IgD-negative memory B cell (primary cell): Measurements from ENCODE around the gene TXK. TPM values are rescaled to one million over a fixed set of nuclear protein-coding genes. Genes with fewer than 3 reads are reported as not detected.

Experiments used
- H3K27ac Mint-ChIP-seq, 3 donors: one replicate each; pipeline ENCODE4 v1.8.0; 2020 to 2022; ENCODE audit warnings: mild to moderate bottlenecking in 3 of 3, mixed read lengths in 3 of 3, moderate library complexity in 1 of 3
- H3K27me3 Mint-ChIP-seq: one replicate; pipeline ENCODE4 v1.8.0; 2021; ENCODE audit warnings: mixed read lengths
- H3K36me3 Mint-ChIP-seq: one replicate; pipeline ENCODE4 v1.8.0; 2020; ENCODE audit warnings: mild to moderate bottlenecking, mixed read lengths
- H3K4me1 Mint-ChIP-seq, 3 donors: one replicate each; pipeline ENCODE4 v1.8.0; 2020 to 2022; ENCODE audit warnings: mixed read lengths in 3 of 3, mild to moderate bottlenecking in 1 of 3
- H3K4me3 Mint-ChIP-seq, 4 donors: one replicate each; pipeline ENCODE4 v1.8.0; 2020 to 2022; ENCODE audit warnings: mild to moderate bottlenecking in 4 of 4, mixed read lengths in 4 of 4, moderate library complexity in 3 of 4
- H3K9me3 Mint-ChIP-seq, 3 donors: one replicate each; pipeline ENCODE4 v1.8.0; 2020 to 2021; ENCODE audit warnings: mixed read lengths in 3 of 3, mild to moderate bottlenecking in 1 of 3
- polyA plus RNA-seq: library from polyadenylated mRNA; unstranded; fragments of 300-500 nt; fragmentation: Illumina TruSeq; gene quantifications from one replicate; pipeline ENCODE4 v1.2.3, GENCODE V29; 2021

Gene TXK
- polyA plus RNA-seq, 1 donor from 2014 or later = 3.4 TPM

- no peak overlapping the region for H3K27ac Mint-ChIP-seq
- H3K9me3 Mint-ChIP-seq = no peaks in the 10 kb centered on the region
- H3K4me1 Mint-ChIP-seq = peaks cover 11 to 16% (median 11%) of the 10 kb centered on the region in 3 donors
- no peaks in the 10 kb centered on the region for H3K36me3 Mint-ChIP-seq
- H3K27me3 Mint-ChIP-seq = peaks cover 25% of the 10 kb centered on the region
- peak overlapping the region in 1 of 4 donors; percentile 85 for H3K4me3 Mint-ChIP-seq
Measured at GRCh38 chr4:48018112-48018511, 115.9 kb downstream of the TXK start.

- H3K27me3 Mint-ChIP-seq = peaks cover 21% of the 10 kb centered on the region
- peak overlapping the region; percentile 82 to 94 (median 88) for H3K4me3 Mint-ChIP-seq
- H3K4me1 Mint-ChIP-seq = peaks cover 11 to 17% (median 11%) of the 10 kb centered on the region in 3 donors
- no peaks in the 10 kb centered on the region for H3K9me3 Mint-ChIP-seq
- H3K27ac Mint-ChIP-seq = no peak overlapping the region
- H3K36me3 Mint-ChIP-seq = no peaks in the 10 kb centered on the region
Measured at GRCh38 chr4:48017108-48017571, 116.9 kb downstream of the TXK start.

Other genes starting within 250 kb of the TXK start
- 8.4 TPM for gene NFXL1, start 219.7 kb downstream of the TXK start, polyA plus RNA-seq
- gene CNGA1, start 117.6 kb downstream of the TXK start, polyA plus RNA-seq = not detected
- gene NIPAL1, start 117.5 kb downstream of the TXK start, polyA plus RNA-seq = not detected
- gene TEC, start 135.6 kb upstream of the TXK start, polyA plus RNA-seq = 4.0 TPM
- 18.3 TPM for gene SLAIN2, start 207.3 kb upstream of the TXK start, polyA plus RNA-seq